Bronchus fibroblast of lung (primary cell): ENCODE measurements around the gene RBMS3. TPM values are rescaled to one million over a fixed set of nuclear protein-coding genes. Genes with fewer than 3 reads are reported as not detected.

ENCODE experiments used
- total RNA-seq: library from RNA; depleted of rRNA; stranded (reverse); fragments of >200 nt; gene quantifications from 2 replicates; pipeline ENCODE4 v1.2.3, GENCODE V29; 2015

Gene RBMS3
- total RNA-seq = 13.6 and 15.8 TPM in 2 replicates

GRCh38 chr3:29280404-29281093 is at the start of gene RBMS3:
Gene RBMS3 (plus strand): TSS chr3:29281071.

